Transverse colon (tissue), 3 donors: ENCODE results near the gene RPRD1A.

Source experiments
- CTCF ChIP-seq, 5 experiments: fragments of 200-600 bp in 3 of 5; fragments of 450-650 bp in 2 of 5; sonication (generic) in 3 of 5; IDR thresholded peaks; 1 replicate in 2 of 5; 2 replicates in 3 of 5; pipeline ENCODE4 v1.5.1; 2016 to 2017; ENCODE audit warnings: antibody characterized with exemption in 5 of 5, inconsistent platforms in 3 of 5, mild to moderate bottlenecking in 2 of 5, moderate library complexity in 1 of 5
- POLR2A ChIP-seq: fragments of 450-650 bp; IDR thresholded peaks from one replicate; pipeline ENCODE4 v1.6.1; 2016; ENCODE audit warnings: antibody characterized with exemption, mild to moderate bottlenecking, moderate library complexity

DNA sequence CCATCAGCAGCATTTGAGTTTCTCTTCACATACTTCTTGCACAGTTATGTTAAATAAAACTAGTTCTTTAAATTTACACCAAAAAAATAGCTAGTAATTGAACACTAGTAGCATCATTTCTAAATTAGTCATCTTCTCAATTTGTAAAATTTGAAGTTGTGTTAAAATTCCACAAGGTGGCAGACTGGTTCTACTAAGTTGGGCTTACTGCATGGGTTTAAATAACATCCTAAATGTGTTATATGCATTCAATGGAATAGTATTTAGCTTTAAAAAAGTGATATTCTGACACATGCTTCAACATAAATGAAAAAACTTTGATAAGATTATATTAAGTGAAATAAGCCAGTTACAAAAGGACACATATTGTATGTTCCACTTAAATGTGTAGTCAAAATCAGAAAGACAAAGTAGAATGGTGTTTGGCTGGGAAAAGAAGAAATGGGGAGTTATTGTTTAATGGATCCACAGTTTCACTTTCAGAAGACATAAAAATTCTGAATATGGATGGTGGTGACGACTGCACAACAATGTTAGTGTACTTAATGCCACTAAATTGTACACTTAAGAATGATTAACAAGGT is 28.7 kb upstream of the RPRD1A start:
- peak; percentile 47 to 67 (median 59) for TF ChIP-seq CTCF (IDR thresholded peaks at IDR 0.05)
- TF ChIP-seq POLR2A: no peak
